Measurements from ENCODE around the gene SH2D7.

DNA sequence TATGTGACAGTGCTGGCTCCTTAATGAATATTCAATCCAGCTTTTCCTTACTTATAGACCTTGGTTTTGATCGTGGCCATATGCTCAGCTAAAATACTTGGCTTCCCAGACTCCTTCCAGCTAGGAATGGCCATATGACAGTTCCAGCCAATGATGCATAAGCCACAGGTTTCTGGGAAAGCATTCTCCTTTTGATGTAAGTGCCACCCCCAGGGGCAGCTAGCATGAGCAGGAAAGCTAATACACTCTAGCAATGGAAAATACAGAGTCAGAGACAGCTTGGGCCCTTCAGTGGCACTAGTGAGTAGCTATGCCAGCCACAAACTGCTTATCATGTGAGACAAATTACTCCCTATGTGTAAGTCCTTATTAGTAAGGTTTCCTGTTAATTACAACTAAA, 41.5 kb upstream of the SH2D7 start:
- TF ChIP-seq, protein P1, sequence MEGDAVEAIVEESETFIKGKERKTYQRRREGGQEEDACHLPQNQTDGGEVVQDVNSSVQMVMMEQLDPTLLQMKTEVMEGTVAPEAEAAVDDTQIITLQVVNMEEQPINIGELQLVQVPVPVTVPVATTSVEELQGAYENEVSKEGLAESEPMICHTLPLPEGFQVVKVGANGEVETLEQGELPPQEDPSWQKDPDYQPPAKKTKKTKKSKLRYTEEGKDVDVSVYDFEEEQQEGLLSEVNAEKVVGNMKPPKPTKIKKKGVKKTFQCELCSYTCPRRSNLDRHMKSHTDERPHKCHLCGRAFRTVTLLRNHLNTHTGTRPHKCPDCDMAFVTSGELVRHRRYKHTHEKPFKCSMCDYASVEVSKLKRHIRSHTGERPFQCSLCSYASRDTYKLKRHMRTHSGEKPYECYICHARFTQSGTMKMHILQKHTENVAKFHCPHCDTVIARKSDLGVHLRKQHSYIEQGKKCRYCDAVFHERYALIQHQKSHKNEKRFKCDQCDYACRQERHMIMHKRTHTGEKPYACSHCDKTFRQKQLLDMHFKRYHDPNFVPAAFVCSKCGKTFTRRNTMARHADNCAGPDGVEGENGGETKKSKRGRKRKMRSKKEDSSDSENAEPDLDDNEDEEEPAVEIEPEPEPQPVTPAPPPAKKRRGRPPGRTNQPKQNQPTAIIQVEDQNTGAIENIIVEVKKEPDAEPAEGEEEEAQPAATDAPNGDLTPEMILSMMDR (IDR thresholded peaks at IDR 0.05; ENCODE audit: low read length) = no peak
- TF ChIP-seq EZH2 (IDR thresholded peaks at IDR 0.05; ENCODE audit: borderline replicate concordance, low read length) = no peak

Measured in OCI-LY1 (cell line).